Fibroblast of the aortic adventitia (primary cell): ENCODE results near the gene FAM83E. TPM values are rescaled to one million over a fixed set of nuclear protein-coding genes. Genes with fewer than 3 reads are reported as not detected.
"Not testable (repeated sequence)": the region's sequence is repeated elsewhere in the genome, so short reads cannot be mapped to it uniquely, and the experiment has no call there.

Experiments
- DNase-seq: peaks from one replicate; pipeline ENCODE4 v3.0.0-alpha.2; 2010; ENCODE audit warnings: low read depth
- H3K4me3 ChIP-seq: 2 replicates; pipeline ENCODE4 v1.5.1; 2011; ENCODE audit warnings: low read depth, mild to moderate bottlenecking, control low read depth, low read length, moderate library complexity
- CTCF ChIP-seq: IDR thresholded peaks from 2 replicates; pipeline ENCODE4 v1.5.1; 2011; ENCODE audit warnings: mild to moderate bottlenecking, low read length, control low read depth, inconsistent platforms; ENCODE audit not compliant: insufficient read depth
- total RNA-seq: library from RNA; depleted of rRNA; stranded (reverse); fragments of >200 nt; gene quantifications from 2 replicates; pipeline ENCODE4 v1.2.3, GENCODE V29; 2012; ENCODE audit warnings: low replicate concordance

Gene FAM83E
- total RNA-seq, 1 donor: 0.18 TPM

GRCh38 chr19:48658483-48658882, 43.6 kb upstream of the FAM83E start:
- H3K4me3 ChIP-seq: no peak overlapping the region
- DNase-seq: no peak
- no peak for TF ChIP-seq CTCF

GRCh38 chr19:48657828-48658227, 43.0 kb upstream of the FAM83E start:
- DNase-seq, H3K4me3 ChIP-seq: not testable (repeated sequence)

GRCh38 chr19:48656840-48657474, 42.1 kb upstream of the FAM83E start:
- DNase-seq: peak; percentile 86

GRCh38 chr19:48654299-48655059, 39.6 kb upstream of the FAM83E start:
- TF ChIP-seq CTCF: no peak
- H3K4me3 ChIP-seq: no peak overlapping the region
- no peak for DNase-seq

More at GRCh38 chr19:48656840-48657474, 42.1 kb upstream of the FAM83E start:
- no peak overlapping the region for H3K4me3 ChIP-seq
- TF ChIP-seq CTCF: no peak

- DNase-seq: no peak
- no peak overlapping the region for H3K4me3 ChIP-seq
- TF ChIP-seq CTCF: no peak
These were observed 36.8 kb upstream of the FAM83E start for GRCh38 chr19:48651683-48652048.

GRCh38 chr19:48650974-48651682, 36.3 kb upstream of the FAM83E start:
- H3K4me3 ChIP-seq: no peak overlapping the region
- TF ChIP-seq CTCF: no peak
- DNase-seq: no peak

GRCh38 chr19:48648134-48648533, 33.3 kb upstream of the FAM83E start:
- no peak for DNase-seq
- H3K4me3 ChIP-seq: no peak overlapping the region
- TF ChIP-seq CTCF: no peak
